ENCODE results near the gene SNRNP200.
A peak's percentile ranks its signal among the peaks of the same experiment; 100 is the strongest.

SNRNP200 gene

DNA sequence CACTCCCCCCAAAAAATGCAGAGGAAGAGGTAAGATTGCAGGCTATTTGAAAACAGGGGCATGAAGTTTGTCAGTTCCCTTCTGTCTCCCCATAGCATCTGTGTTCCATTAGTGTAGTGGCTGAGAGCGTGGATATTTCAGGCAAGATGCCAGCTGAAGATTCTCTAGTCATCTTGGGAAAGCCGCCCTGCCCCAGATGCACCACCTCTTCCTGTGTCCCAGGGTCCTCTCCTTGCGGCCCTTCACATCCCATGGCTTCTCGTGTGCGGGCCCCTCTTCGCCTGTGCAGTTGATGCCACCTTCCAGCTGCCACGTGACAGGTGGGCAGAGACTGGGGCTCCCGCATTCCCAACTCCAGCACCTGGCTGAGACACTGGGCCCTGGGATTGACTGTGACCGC, 55.7 kb downstream of the SNRNP200 start:
- DNase-seq, result no peak

DNA sequence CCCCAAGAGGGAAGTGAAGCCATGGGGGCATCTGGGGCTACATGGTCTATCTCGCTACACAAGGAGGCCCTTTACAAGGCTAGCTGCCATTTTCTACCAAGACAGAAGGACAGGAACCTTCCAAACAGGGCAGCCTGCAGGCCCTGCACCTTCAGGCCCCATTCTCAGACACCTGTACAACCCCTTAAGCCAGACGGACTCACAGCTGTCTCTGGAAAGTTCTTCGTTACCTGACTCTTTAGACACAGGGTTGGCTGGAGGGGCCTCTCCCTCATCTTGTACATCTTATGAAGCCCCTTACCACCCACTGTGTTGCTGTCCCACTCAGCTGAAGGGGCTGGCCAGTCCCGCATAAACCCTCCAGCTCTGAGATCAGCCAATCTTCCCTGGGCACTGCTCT, 56.7 kb downstream of the SNRNP200 start:
- DNase-seq, result no peak

DNA sequence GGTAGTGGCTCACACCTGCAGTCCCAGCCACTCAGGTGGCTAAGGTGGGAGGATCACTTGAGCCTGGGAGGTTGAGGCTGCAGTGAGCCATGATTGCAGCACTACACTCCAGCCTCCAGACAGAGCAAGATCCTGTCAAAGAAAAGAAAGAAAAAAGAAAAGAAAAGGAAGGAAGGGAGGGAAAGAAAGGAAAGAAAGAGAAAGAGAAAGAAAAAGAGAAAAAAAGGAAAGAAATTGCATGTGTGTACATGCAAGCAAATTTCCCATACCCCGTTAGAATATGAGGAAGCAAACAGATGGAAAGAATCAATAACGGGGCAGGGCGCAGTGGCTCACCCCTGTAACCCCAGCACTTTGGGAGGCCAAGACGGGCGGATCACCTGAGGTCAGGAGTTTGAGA, 57.5 kb downstream of the SNRNP200 start:
- no peak for DNase-seq

DNA sequence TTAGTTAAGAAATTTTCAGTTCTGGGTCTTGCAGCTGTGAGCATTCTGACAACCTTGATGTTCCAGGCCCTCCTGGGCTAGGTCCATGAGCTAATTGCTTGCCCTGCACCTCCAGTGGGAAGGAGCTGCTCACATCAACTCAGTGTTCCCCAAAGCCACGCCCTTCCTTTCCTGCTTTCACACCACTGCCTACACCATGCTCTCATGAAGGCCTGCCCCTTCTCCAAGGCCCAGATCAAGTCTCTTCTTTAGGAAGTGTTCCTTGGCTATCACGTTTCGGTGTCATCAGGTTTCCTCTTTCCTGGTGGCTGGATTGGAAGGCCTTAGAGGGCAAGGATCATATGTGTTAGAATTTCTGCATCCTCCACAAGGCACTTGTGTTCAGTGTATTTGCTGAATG, 58.3 kb downstream of the SNRNP200 start:
- DNase-seq, result no peak

DNA sequence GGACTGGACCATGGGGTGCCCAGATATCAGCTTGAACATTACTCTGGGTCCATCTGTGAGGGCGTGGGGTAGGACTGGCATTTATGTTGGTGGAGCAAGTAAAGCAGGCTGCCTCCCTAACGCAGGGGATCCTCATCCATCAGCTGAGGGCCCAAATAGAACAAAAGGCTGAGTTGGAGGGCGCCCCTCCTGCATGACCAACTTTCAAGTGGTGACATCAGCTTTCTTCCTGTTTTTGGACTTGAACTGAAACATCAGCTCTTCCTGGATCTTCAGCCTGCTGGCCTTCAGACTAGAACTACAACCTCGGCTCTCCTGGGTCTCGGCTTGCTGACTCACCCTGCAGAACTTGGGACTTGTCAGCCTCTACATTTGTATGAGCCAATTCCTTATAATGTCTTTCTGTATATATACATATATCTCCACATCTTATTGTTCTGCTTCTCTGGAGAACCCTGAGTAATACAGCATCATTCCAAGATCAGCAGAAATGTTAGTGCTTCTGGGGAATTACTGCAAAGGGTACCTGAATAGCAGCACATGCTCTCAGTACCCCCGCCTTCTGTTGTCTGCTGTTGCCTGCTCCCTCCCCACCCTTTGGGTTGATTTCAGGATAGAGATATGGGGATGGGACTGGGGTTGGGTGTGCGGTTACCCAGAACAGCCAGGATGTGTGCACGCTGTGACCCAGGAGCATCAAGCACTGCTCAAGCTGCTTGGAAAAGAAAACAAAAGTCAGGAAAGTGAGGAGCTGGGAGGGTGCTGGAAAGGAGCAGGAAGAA, 59.5 kb downstream of the SNRNP200 start:
- no peak for DNase-seq

DNA sequence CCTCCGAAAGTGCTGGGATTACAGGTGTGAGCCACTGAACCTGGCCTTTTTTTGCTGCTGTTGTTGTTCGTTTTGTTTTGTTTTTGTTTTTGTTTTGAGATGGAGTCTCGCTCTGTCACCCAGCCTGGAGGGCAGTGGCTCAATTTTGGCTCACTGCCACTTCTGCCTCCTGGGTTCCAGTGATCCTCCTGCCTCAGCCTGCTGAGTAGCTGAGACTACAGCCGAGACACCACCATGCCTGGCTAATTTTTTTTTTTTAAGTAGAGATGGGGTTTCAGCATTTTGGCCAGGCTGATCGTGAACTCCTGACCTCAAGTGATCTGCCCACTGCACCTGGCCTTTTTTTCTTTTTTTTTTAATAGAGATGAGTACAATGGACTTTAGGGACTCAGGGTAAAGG, 61.5 kb downstream of the SNRNP200 start:
- DNase-seq, result no peak

DNA sequence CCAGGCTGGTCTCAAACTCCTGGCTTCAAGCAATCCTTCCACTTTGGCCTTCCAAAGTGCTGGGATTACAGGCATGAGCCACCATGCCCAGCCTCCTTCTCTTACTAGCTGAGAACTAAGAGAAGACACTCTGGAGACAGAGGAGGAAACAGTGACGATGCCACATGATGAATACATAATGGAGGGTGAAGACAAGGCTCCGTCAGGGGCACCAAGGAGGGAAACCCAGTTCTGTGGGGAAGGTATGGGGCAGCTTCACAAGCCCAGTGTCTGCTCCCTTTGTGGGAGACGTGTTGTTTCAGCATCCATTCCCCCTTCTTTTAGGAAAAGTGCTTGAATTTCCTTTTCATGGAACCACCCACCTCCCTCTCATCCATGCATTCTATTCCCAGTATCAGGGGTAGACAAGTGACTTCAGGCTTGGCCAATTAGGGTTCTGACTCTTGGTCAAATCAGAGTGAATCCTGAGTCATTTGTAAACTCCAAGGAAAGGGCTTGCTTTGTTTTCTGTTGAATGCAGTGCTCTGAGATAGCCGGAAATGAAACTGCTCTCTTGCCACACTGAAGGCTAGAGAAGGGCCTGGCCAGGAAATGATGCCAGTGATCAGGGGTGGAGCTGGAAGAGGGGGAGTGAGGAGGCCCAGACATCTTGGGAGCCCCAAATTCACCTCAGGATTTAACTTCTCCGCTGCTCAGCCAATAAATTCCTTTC, 63.3 kb downstream of the SNRNP200 start:
- DNase-seq, result peak; percentile 42

DNA sequence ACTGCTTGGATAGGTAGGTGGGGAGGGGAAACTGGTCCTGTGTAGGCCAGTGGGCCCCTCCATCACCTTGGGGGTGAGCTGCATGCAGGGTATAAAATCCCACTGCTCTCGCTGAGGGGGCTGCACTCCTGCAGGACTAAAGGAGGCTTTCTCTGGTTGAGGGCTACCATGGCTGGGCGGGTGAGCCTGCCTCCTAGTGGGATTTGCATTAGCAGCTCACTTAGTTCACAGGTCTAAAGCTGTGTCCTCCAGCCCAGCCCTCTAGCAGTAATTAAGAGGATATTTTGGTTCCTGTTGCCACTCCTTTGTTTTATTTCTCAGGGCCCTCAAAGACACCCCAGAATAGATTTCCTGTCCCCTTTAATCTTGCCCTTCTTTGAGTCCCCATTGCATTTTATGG, 64.1 kb downstream of the SNRNP200 start:
- no peak for DNase-seq

GRCh38 chr2:96240341-96241038, 64.9 kb downstream of the SNRNP200 start:
- no peak for DNase-seq

GRCh38 chr2:96239745-96240264, 65.5 kb downstream of the SNRNP200 start:
- DNase-seq, result no peak

DNA sequence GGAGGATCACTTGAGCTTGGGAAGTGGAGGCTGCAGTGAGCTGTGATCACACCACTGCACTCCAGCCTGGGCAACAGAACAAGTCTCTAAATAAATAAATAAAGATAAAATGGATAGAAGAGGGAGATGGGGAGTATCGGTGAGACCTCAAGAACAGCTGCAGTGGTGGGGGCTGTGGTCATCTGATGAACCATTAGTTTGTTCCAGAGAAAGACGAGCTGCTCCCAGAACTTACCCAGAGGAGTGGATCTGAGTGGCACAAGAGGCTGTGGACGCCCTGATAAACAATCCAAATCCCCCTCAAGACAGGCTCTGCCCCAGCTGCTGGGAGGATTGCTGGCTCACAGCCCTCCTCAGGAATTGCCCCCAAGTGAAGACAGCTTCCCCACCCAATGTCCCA, 66.3 kb downstream of the SNRNP200 start:
- no peak for DNase-seq

- no peak for DNase-seq
Measured at GRCh38 chr2:96238266-96238665, 67.1 kb downstream of the SNRNP200 start.

DNA sequence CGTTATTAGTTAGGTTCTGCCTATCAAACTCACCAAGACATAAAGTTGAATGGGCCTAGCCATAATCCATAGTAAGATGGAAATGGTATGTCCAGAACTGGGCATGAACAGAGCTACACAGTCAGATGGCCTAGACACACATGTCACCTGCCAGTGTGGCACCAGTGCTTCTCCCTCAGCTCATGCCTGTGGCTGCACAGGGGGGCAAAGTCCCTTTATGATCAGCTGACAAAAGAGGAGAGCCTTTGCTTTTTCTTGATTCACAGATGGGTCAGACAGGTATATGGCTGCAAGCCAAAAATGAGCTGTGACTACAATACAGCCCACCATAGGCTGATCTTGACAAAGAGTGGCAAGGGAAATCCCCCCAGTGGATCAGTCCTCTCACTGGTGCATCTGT, 68.5 kb downstream of the SNRNP200 start:
- no peak for DNase-seq

DNA sequence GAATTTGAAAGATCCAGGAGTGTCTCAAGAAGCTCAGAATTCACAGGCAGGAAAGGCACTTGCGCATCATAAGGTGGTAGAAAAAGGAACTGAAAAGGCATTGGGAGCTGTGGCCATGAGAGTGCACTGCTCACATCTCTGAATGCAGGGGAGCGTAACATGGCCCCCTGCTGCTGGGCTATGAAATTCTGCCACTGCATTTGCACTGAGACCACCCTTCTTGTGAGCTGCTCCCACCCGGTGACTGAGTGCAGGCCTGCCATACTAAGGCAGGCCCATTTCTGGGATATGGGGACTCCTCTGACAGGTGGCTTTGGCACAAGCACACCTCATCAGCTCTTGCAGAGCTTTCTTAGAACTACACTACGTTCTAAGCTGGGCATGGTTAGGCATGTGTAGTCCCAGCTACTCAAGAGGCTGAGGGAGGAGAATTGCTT, 71.4 kb downstream of the SNRNP200 start:
- DNase-seq, result no peak

GRCh38 chr2:96233436-96233835, 71.9 kb downstream of the SNRNP200 start:
- DNase-seq, result no peak

DNA sequence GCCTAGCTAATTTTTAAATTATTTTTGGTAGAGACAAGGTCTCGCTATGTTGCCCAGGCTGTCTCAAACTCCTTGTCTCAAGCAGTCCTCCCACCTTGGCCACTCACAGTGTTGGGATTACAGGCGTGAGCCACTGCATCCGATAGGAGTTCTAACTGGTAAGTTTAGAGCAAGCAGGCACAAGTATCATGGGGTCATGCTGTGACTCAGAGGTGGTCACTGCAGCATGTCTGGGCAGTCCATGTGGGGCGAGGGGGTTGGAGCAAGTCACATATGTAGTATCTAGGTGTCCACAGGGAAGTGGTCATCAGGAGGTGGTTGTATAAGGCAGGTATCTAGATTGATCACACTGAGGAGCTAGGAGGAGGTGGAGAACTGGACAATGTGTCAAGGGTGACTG, 74.0 kb downstream of the SNRNP200 start:
- no peak for DNase-seq

- no peak for DNase-seq
Measured at GRCh38 chr2:96225016-96225533, 80.3 kb downstream of the SNRNP200 start.

Measured in central memory CD4-positive, alpha-beta T cell (primary cell).